Cardiac muscle cell (in vitro differentiated cells and primary cell): ENCODE results near the gene CST3. TPM values are rescaled to one million over a fixed set of nuclear protein-coding genes. Genes with fewer than 3 reads are reported as not detected.
"Not testable (repeated sequence)": the region's sequence is repeated elsewhere in the genome, so short reads cannot be mapped to it uniquely, and the experiment has no call there.

Experiments used
- DNase-seq, 2 donors: peaks; one replicate each; pipeline versions ENCODE4 v3.0.0 to v3.0.0-alpha.2; 2010 to 2017; ENCODE audit warnings: low read depth in 1 of 2, low spot score in 1 of 2
- H3K27ac ChIP-seq: fragments of 200-600 bp; sonication (generic); 2 replicates; pipeline ENCODE4 v1.5.1; 2016
- H3K27me3 ChIP-seq: fragments of 200-600 bp; sonication (generic); 2 replicates; pipeline ENCODE4 v1.6.0; 2016; ENCODE audit warnings: control low read depth
- H3K36me3 ChIP-seq: fragments of 200-600 bp; sonication (generic); 2 replicates; pipeline ENCODE4 v1.5.1; 2016; ENCODE audit warnings: control low read depth
- H3K4me1 ChIP-seq: fragments of 200-600 bp; sonication (generic); 2 replicates; pipeline ENCODE4 v1.8.1; 2017; ENCODE audit warnings: low read depth, mild to moderate bottlenecking, mixed run types
- H3K4me3 ChIP-seq: fragments of 200-600 bp; sonication (generic); 2 replicates; pipeline ENCODE4 v1.5.1; 2016; ENCODE audit warnings: mild to moderate bottlenecking
- H3K9me3 ChIP-seq: fragments of 200-600 bp; sonication (generic); 2 replicates; pipeline ENCODE4 v1.5.1; 2017; ENCODE audit warnings: low read depth, mild to moderate bottlenecking, control low read depth
- polyA plus RNA-seq: library from polyadenylated mRNA; unstranded; fragments of >200 nt; fragmentation: Nextera tagmentation; extraction: Ambion mirVana; gene quantifications from 2 replicates; pipeline ENCODE4 v1.2.1, GENCODE V29; 2016
- total RNA-seq: library from RNA; depleted of rRNA; stranded (reverse); fragments of >200 nt; gene quantifications from 2 replicates; pipeline ENCODE4 v1.2.3, GENCODE V29; 2016
- TF ChIP-seq, protein P1 (sequence below): IDR thresholded peaks from 2 replicates; pipeline ENCODE4 v1.5.1; 2012; ENCODE audit warnings: low read depth, mild to moderate bottlenecking, low read length

Gene CST3
- total and polyA plus RNA-seq, 2 experiments from 2014 or later = 214 to 256 TPM

- H3K27me3 ChIP-seq = no peaks in the 10 kb centered on the region
- H3K4me3 ChIP-seq = no peak overlapping the region
- TF ChIP-seq, protein P1, sequence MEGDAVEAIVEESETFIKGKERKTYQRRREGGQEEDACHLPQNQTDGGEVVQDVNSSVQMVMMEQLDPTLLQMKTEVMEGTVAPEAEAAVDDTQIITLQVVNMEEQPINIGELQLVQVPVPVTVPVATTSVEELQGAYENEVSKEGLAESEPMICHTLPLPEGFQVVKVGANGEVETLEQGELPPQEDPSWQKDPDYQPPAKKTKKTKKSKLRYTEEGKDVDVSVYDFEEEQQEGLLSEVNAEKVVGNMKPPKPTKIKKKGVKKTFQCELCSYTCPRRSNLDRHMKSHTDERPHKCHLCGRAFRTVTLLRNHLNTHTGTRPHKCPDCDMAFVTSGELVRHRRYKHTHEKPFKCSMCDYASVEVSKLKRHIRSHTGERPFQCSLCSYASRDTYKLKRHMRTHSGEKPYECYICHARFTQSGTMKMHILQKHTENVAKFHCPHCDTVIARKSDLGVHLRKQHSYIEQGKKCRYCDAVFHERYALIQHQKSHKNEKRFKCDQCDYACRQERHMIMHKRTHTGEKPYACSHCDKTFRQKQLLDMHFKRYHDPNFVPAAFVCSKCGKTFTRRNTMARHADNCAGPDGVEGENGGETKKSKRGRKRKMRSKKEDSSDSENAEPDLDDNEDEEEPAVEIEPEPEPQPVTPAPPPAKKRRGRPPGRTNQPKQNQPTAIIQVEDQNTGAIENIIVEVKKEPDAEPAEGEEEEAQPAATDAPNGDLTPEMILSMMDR = no peak
- H3K9me3 ChIP-seq = no peaks in the 10 kb centered on the region
- no peak for DNase-seq
- H3K4me1 ChIP-seq = no peaks in the 10 kb centered on the region
- H3K27ac ChIP-seq = no peak overlapping the region
- no peaks in the 10 kb centered on the region for H3K36me3 ChIP-seq
Observed at GRCh38 chr20:23636182-23636907, 1.4 kb downstream of the CST3 start.

DNA sequence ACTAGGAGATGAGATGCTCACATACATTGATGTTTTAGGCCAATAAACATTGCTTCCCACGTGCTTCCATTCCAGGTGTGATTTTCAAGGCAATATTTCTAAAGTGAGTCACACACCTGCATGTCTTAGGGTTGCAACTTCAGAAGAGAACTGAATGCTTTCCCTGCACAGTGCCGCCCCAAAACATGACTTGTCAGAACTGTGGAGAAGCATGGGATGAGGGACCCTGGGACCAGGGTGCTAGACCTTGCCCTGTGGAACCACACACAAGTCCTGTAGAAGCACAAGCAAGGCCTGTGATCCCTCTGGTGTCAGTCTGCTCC is 2.0 kb downstream of the CST3 start:
- H3K4me3 ChIP-seq, H3K27ac ChIP-seq, H3K27me3 ChIP-seq, H3K9me3 ChIP-seq, H3K36me3 ChIP-seq, DNase-seq, H3K4me1 ChIP-seq: not testable (repeated sequence)

- no peaks in the 10 kb centered on the region for H3K9me3 ChIP-seq
- TF ChIP-seq, protein P1 = no peak
- H3K27ac ChIP-seq = no peak overlapping the region
- H3K27me3 ChIP-seq = no peaks in the 10 kb centered on the region
- H3K36me3 ChIP-seq = no peaks in the 10 kb centered on the region
- H3K4me1 ChIP-seq = no peaks in the 10 kb centered on the region
- H3K4me3 ChIP-seq = no peak overlapping the region
- no peak for DNase-seq
Observed at GRCh38 chr20:23634985-23635767, 2.6 kb downstream of the CST3 start.

DNA sequence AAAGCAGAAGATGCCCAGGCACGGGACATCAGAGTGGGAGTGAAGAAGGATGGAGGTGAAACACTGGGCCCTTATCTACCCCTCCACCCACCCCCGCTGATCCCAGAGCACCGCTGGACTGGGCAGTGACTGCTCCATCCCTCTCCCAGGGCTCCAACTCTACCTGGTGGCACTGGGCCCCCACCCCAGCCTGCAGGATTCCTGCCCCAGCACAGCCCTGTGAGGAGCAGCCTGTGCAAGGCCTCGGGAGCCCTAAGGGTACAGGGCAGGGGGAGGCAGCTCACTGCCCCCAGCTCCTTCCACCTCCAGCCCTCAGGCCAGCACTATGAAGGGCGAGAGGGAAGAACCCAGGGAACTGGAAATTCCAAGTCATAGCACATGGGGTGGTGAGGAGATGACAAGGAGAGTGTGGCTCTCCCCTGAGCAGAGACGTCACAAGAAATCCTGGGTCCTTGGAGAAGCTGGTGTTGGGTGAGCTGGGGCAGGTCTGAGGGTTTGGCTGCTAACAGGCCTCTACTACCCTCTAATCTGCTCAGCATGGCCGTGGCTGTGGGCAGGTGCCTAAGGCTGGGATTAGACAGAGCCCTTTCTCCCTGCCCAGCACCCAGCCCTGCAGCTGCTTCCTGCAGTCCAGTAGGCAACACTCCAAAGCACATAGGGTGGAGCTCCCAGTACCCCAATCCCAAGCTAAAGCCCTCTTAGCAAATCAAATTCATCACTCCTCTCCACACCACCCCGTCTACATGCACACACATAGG is 3.5 kb downstream of the CST3 start:
- Histone ChIP-seq H3K4me1 (no peaks in the 10 kb centered on the region), H3K36me3 (no peaks in the 10 kb centered on the region), H3K4me3 (no peak overlapping the region), H3K9me3 (no peaks in the 10 kb centered on the region), H3K27me3 (no peaks in the 10 kb centered on the region), H3K27ac (no peak overlapping the region)
- TF ChIP-seq, protein P1 = no peak
- DNase-seq = no peak

- H3K27ac ChIP-seq = no peak overlapping the region
- H3K9me3 ChIP-seq = no peaks in the 10 kb centered on the region
- TF ChIP-seq, protein P1 = no peak
- H3K27me3 ChIP-seq = no peaks in the 10 kb centered on the region
- H3K4me1 ChIP-seq = peaks cover 4% of the 10 kb centered on the region
- no peak overlapping the region for H3K4me3 ChIP-seq
- no peaks in the 10 kb centered on the region for H3K36me3 ChIP-seq
- no peak for DNase-seq
Observed at GRCh38 chr20:23632711-23633573, 4.8 kb downstream of the CST3 start.
